Neuronal stem cell (in vitro differentiated cells): ENCODE results near the gene TCEANC2.

Source experiments
- DNase-seq: peaks from one replicate; pipeline ENCODE4 v3.0.0-alpha.2; 2013; ENCODE audit warnings: low spot score
- H2AFZ ChIP-seq: one replicate; pipeline ENCODE4 v1.6.1; 2013; ENCODE audit warnings: mild to moderate bottlenecking, low read length, inconsistent platforms
- H2AK5ac ChIP-seq: 2 replicates; pipeline ENCODE4 v1.6.1; 2013; ENCODE audit warnings: low read depth, mild to moderate bottlenecking, inconsistent platforms, low read length, moderate library complexity, mixed read lengths
- H2BK120ac ChIP-seq: 2 replicates; pipeline ENCODE4 v1.6.1; 2013; ENCODE audit warnings: low read depth, mild to moderate bottlenecking, inconsistent platforms, low read length, moderate library complexity, mixed read lengths
- H2BK12ac ChIP-seq: one replicate; pipeline ENCODE4 v1.6.1; 2013; ENCODE audit warnings: low read length, inconsistent platforms
- H2BK15ac ChIP-seq: 2 replicates; pipeline ENCODE4 v1.6.1; 2013; ENCODE audit warnings: mild to moderate bottlenecking, low read length, inconsistent platforms, mixed read lengths
- H2BK5ac ChIP-seq: one replicate; pipeline ENCODE4 v1.6.1; 2013; ENCODE audit warnings: inconsistent platforms, mild to moderate bottlenecking, low read length, moderate library complexity
- H3K14ac ChIP-seq: one replicate; pipeline ENCODE4 v1.6.1; 2013; ENCODE audit warnings: low read length, inconsistent platforms
- H3K18ac ChIP-seq: 2 replicates; pipeline ENCODE4 v1.6.1; 2013; ENCODE audit warnings: low read length, inconsistent platforms
- H3K23ac ChIP-seq: 2 replicates; pipeline ENCODE4 v1.6.1; 2013; ENCODE audit warnings: low read depth, mild to moderate bottlenecking, mixed read lengths, low read length, inconsistent platforms; ENCODE audit not compliant: poor library complexity
- H3K27ac ChIP-seq: replicated peaks from 3 replicates; pipeline ENCODE4 v1.5.1; 2013; ENCODE audit warnings: low read length, inconsistent platforms
- H3K27me3 ChIP-seq, 3 experiments: 2 replicates each; pipeline ENCODE4 v1.6.1; 2013; ENCODE audit warnings: low read length in 3 of 3, mild to moderate bottlenecking in 2 of 3, inconsistent platforms in 1 of 3, low read depth in 1 of 3, mixed read lengths in 1 of 3, moderate library complexity in 1 of 3; ENCODE audit not compliant: control insufficient read depth in 3 of 3, insufficient read depth in 3 of 3
- H3K36me3 ChIP-seq, 2 donors: replicated peaks in 1 of 2; 2 replicates each; pipeline ENCODE4 v1.6.1; 2013; ENCODE audit warnings: low read length in 2 of 2; ENCODE audit not compliant: control insufficient read depth in 2 of 2, insufficient read depth in 2 of 2
- H3K4ac ChIP-seq: 2 replicates; pipeline ENCODE4 v1.6.1; 2013; ENCODE audit warnings: inconsistent platforms, mild to moderate bottlenecking, low read length, moderate library complexity
- H3K4me1 ChIP-seq, 2 donors: 1 replicate in 1 of 2; 2 replicates in 1 of 2; pipeline ENCODE4 v1.6.1; 2013; ENCODE audit warnings: low read length in 2 of 2, low read depth in 1 of 2; ENCODE audit not compliant: control insufficient read depth in 2 of 2, insufficient read depth in 1 of 2
- H3K4me2 ChIP-seq: one replicate; pipeline ENCODE4 v1.6.1; 2013; ENCODE audit warnings: mild to moderate bottlenecking, low read length, inconsistent platforms; ENCODE audit not compliant: insufficient read depth, poor library complexity, severe bottlenecking
- H3K4me3 ChIP-seq, 2 donors: 2 replicates each; pipeline ENCODE4 v1.5.1; 2013; ENCODE audit warnings: low read length in 2 of 2, mild to moderate bottlenecking in 2 of 2, inconsistent platforms in 1 of 2, moderate library complexity in 1 of 2
- H3K79me1 ChIP-seq: one replicate; pipeline ENCODE4 v1.6.1; 2013; ENCODE audit warnings: low read depth, mild to moderate bottlenecking, inconsistent platforms, low read length, moderate library complexity
- H3K9ac ChIP-seq: one replicate; pipeline ENCODE4 v1.6.1; 2013; ENCODE audit warnings: mild to moderate bottlenecking, low read depth, low read length, inconsistent platforms; ENCODE audit not compliant: poor library complexity
- H3K9me3 ChIP-seq, 2 donors: replicated peaks in 1 of 2; 2 replicates each; pipeline versions ENCODE3 to v1.6.1; 2013; ENCODE audit warnings: low read length in 2 of 2, mild to moderate bottlenecking in 2 of 2, inconsistent platforms in 1 of 2, low read depth in 1 of 2, mixed read lengths in 1 of 2, moderate library complexity in 1 of 2; ENCODE audit not compliant: control insufficient read depth in 2 of 2, insufficient read depth in 1 of 2
- H4K8ac ChIP-seq: one replicate; pipeline ENCODE4 v1.6.1; 2013; ENCODE audit warnings: low read depth, mild to moderate bottlenecking, inconsistent platforms, low read length, moderate library complexity
- H4K91ac ChIP-seq: one replicate; pipeline ENCODE4 v1.6.1; 2013; ENCODE audit warnings: low read length, low read depth, mild to moderate bottlenecking, inconsistent platforms; ENCODE audit not compliant: poor library complexity
- WGBS, 2 donors: extraction: QIAGEN DNeasy Blood & Tissue Kit; methylation state at CpG; one replicate each; pipeline ENCODE4 v1.1.7; 2013; ENCODE audit warnings: missing lambda C conversion rate in 2 of 2, mixed read lengths in 1 of 2; ENCODE audit not compliant: insufficient read length in 2 of 2, insufficient replicate concordance in 1 of 2; ENCODE audit errors: extremely low coverage in 2 of 2; 5-methylcytosine and 5-hydroxymethylcytosine counted together

Gene TCEANC2

DNA sequence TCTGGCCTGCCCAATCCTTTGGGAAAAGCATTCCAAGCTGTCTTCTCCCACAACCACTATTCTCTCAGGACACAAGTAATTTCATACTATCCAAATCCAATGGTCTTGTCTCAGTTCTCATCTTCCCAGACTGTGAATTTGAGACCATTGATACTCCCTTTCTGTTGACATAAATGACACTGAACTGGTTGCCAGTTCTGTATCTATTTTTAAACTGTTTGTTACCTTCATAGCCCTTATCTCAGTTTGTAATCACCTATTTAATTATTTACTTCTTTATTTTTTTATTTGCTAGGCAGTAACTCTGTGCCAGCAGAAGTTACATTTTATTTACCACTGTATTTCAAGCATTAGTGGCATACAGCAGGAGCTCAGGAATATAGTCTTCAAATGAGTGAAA is 24.0 kb downstream of the TCEANC2 start:
- H3K36me3 ChIP-seq = peaks cover 0 to 4% of the 10 kb centered on the region in 2 donors
- H3K79me1 ChIP-seq = no peaks in the 10 kb centered on the region
- no peak overlapping the region for H3K18ac ChIP-seq
- H2BK120ac ChIP-seq = no peak overlapping the region
- no peak overlapping the region for H2AFZ ChIP-seq
- no peak for DNase-seq
- H3K27me3 ChIP-seq = no peaks in the 10 kb centered on the region
- no peak overlapping the region for H3K4me2 ChIP-seq
- H2BK15ac ChIP-seq = no peak overlapping the region
- no peaks in the 10 kb centered on the region for H3K4me1 ChIP-seq
- H3K23ac ChIP-seq = no peak overlapping the region
- H2AK5ac ChIP-seq = no peak overlapping the region
- no peak overlapping the region for H3K4me3 ChIP-seq
- no peak overlapping the region for H3K27ac ChIP-seq
- H3K9me3 ChIP-seq = no peaks in the 10 kb centered on the region
- no peak overlapping the region for H3K4ac ChIP-seq
- H4K8ac ChIP-seq = no peak overlapping the region
- H4K91ac ChIP-seq = no peak overlapping the region
- no peak overlapping the region for H2BK5ac ChIP-seq
- H2BK12ac ChIP-seq = no peak overlapping the region
- no peak overlapping the region for H3K9ac ChIP-seq
- H3K14ac ChIP-seq = no peak overlapping the region

- DNase-seq = no peak
- Histone ChIP-seq H4K91ac (no peak overlapping the region), H3K27me3 (no peaks in the 10 kb centered on the region), H3K4me3 (no peak overlapping the region), H2BK120ac (no peak overlapping the region), H3K36me3 (no peaks in the 10 kb centered on the region), H3K4me2 (no peak overlapping the region), H3K18ac (no peak overlapping the region), H3K23ac (no peak overlapping the region), H3K14ac (no peak overlapping the region), H3K4me1 (no peaks in the 10 kb centered on the region), H3K4ac (no peak overlapping the region), H4K8ac (no peak overlapping the region), H2BK15ac (no peak overlapping the region), H3K9me3 (no peaks in the 10 kb centered on the region), H3K27ac (no peak overlapping the region), H3K79me1 (no peaks in the 10 kb centered on the region), H3K9ac (no peak overlapping the region), H2BK12ac (no peak overlapping the region), H2BK5ac (no peak overlapping the region), H2AK5ac (no peak overlapping the region), H2AFZ (no peak overlapping the region)
- WGBS, 2 donors = no CpG with 5 or more reads among the region's 2 CpGs
These were observed 27.2 kb downstream of the TCEANC2 start for GRCh38 chr1:54080598-54081049.

DNA sequence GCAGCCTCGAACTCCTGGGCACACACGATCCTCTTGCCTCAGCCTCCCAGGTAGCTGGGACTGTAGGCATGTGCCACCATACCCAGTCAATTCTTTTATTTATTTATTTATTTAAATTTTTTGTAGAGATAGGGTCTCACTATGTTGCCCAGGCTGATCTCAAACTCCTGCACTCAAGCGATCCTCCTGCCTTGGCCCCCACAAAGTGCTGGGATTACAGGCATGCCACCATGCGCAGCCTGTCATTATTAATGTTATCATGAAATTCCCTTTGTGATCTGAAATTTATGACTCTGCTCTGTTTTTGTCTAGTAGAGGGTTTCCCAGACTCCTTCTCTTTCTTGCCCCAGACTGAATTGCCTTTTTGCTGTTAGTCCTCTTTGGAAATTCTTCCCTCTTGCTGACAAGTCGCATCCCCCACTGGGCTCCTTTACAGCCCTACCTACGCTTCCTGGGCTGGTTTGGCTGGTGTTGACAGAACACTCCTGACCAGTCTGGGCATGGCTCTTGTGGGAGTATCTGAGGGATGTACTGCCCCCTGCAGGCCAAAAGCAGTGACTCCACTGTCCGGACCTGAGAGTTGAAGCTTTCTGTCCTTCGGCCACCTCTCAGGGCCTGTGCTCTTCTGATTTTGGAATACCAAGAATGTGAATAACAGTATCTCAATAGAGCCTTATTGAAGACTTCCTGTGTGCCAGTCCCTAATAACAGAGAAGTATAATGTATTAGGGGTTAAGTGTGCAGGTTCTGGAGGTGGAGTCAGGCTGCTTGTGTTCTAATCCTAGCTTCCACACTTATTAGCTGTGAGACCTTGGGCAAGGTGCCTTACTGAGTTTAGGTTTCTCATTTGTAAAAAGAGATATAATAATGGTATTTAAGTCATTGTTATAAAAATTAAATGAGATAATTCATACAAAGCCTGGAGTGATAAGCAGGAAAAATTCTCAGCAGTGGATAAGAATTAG is 28.2 kb downstream of the TCEANC2 start:
- no CpG with 5 or more reads among the region's 8 CpGs for WGBS, 2 donors
- Histone ChIP-seq H3K23ac (no peak overlapping the region), H3K4me3 (no peak overlapping the region), H3K4ac (no peak overlapping the region), H2BK120ac (no peak overlapping the region), H3K27ac (no peak overlapping the region), H2AFZ (no peak overlapping the region), H2BK5ac (no peak overlapping the region), H2BK12ac (no peak overlapping the region), H3K14ac (no peak overlapping the region), H3K18ac (no peak overlapping the region), H3K9ac (no peak overlapping the region), H3K9me3 (no peaks in the 10 kb centered on the region), H3K4me2 (no peak overlapping the region), H3K27me3 (no peaks in the 10 kb centered on the region), H3K79me1 (no peaks in the 10 kb centered on the region), H4K91ac (no peak overlapping the region), H2AK5ac (no peak overlapping the region), H3K36me3 (no peaks in the 10 kb centered on the region), H2BK15ac (no peak overlapping the region), H4K8ac (no peak overlapping the region), H3K4me1 (no peaks in the 10 kb centered on the region)
- DNase-seq = peak; percentile 73

DNA sequence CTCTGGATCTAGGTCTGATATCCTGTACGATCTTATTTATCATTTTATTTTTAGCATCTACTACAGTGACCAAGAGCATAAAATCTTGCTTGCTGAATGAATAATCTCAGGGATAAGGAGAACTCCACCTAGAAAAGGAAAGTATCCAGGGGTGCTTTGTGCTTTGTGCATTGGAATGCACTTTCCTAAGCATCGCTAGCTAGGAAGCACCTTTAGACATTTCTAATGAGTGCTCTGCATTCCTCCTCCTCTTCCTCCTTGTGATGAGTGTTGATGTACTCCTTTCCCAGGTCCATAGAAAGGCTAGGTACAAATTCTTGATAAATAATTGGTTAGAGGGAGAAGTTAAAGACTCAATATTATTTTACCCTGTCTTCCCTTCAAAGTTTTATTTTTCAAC is 31.4 kb downstream of the TCEANC2 start:
- no CpG with 5 or more reads among the region's 2 CpGs for WGBS, 2 donors

More for the DNA sequence above, 31.4 kb downstream of the TCEANC2 start:
- H2AK5ac ChIP-seq = no peak overlapping the region
- no peak overlapping the region for H2AFZ ChIP-seq
- H2BK120ac ChIP-seq = no peak overlapping the region
- no peak overlapping the region for H3K4me2 ChIP-seq
- no peak overlapping the region for H3K23ac ChIP-seq
- peaks cover 2% of the 10 kb centered on the region for H3K79me1 ChIP-seq
- no peak overlapping the region for H3K4me3 ChIP-seq
- no peaks in the 10 kb centered on the region for H3K27me3 ChIP-seq
- no peaks in the 10 kb centered on the region for H3K9me3 ChIP-seq
- H2BK12ac ChIP-seq = no peak overlapping the region
- no peak overlapping the region for H4K8ac ChIP-seq
- peaks cover 0 to 4% of the 10 kb centered on the region in 2 donors for H3K36me3 ChIP-seq
- no peak overlapping the region for H3K4ac ChIP-seq
- no peak for DNase-seq
- H3K4me1 ChIP-seq = no peaks in the 10 kb centered on the region
- no peak overlapping the region for H3K14ac ChIP-seq
- no peak overlapping the region for H3K27ac ChIP-seq
- no peak overlapping the region for H3K9ac ChIP-seq
- no peak overlapping the region for H2BK15ac ChIP-seq
- no peak overlapping the region for H4K91ac ChIP-seq
- H2BK5ac ChIP-seq = no peak overlapping the region
- H3K18ac ChIP-seq = no peak overlapping the region
